Mesodermal cell (in vitro differentiated cells): ENCODE results near the gene WRNIP1.

Experiments
- H3K27ac ChIP-seq: 2 replicates; pipeline ENCODE4 v1.7.0; 2013; ENCODE audit warnings: mild to moderate bottlenecking, low read depth, low read length, moderate library complexity; ENCODE audit not compliant: severe bottlenecking
- H3K36me3 ChIP-seq: 2 replicates; pipeline ENCODE4 v1.7.1; 2013; ENCODE audit warnings: mild to moderate bottlenecking, low read length, moderate library complexity; ENCODE audit not compliant: control insufficient read depth, insufficient read depth
- H3K4me1 ChIP-seq: one replicate; pipeline ENCODE4 v1.7.1; 2013; ENCODE audit warnings: mild to moderate bottlenecking, low read length; ENCODE audit not compliant: insufficient read depth, control insufficient read depth, poor library complexity, severe bottlenecking
- H3K4me3 ChIP-seq: 2 replicates; pipeline ENCODE4 v1.7.0; 2013; ENCODE audit warnings: low read length, control low read depth, mild to moderate bottlenecking; ENCODE audit not compliant: insufficient read depth, poor library complexity, severe bottlenecking; ENCODE audit errors: extremely low read depth
- H3K9me3 ChIP-seq: 2 replicates; pipeline ENCODE4 v1.7.1; 2013; ENCODE audit warnings: mild to moderate bottlenecking, low read length, moderate library complexity; ENCODE audit not compliant: control insufficient read depth
- WGBS, 2 experiments: methylation state at CpG; one replicate each; pipeline ENCODE4 v1.1.5; 2013; ENCODE audit warnings: missing lambda C conversion rate in 2 of 2; ENCODE audit not compliant: insufficient coverage in 2 of 2; 5-methylcytosine and 5-hydroxymethylcytosine counted together

The WRNIP1 gene

GRCh38 chr6:2741756-2742155 lies 23.4 kb upstream of the WRNIP1 start:
- peaks cover 12% of the 10 kb centered on the region for H3K4me1 ChIP-seq
- no peaks in the 10 kb centered on the region for H3K36me3 ChIP-seq
- no peaks in the 10 kb centered on the region for H3K9me3 ChIP-seq
- no peak overlapping the region for H3K27ac ChIP-seq
- WGBS, 2 experiments, result 100% methylated on average over 1 to 2 of the region's 2 CpGs
- no peak overlapping the region for H3K4me3 ChIP-seq

DNA sequence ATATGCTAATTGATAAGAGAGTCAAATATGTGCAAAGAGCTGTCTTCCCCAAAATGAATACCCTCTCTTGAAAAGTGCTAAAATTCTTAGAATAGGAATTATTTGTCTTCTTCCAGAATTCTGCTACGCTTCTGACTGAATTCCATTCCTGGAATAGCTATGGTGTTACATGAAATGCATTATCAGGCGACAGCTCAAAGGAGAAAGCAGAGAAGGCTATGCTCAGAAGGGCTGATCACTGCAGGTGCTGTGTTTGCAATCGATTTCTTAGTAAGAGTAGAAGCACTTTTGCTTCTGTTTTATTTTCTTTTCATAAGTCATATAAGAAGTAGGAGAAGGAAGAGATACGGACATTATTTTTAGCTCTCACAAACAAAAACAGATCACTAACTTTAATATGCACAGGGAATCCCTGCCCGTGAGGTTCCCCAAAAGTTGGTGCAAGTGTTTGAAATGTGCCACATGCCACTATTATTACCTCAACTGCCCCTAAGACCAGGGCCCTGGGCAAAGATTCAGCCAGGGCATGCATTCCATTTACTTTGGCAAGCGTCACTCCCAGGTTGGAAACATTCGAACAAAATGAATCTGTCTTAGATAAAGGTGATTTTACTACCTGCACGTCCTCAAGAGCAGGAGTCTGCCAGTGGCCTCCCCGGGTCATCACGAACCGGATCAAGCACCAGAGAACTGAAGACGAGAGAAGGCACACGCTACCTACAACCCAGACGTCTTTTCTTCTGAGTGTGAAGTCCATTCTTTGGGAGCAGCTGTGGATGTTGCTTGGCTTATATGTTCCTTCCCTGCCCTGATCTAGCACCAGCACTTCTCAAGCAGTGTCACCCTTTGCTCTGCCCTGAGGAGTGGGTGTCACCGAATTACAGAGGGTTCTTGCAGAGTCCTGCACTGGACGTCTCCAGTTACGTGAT lies 21.6 kb upstream of the WRNIP1 start:
- Histone ChIP-seq H3K36me3 (no peaks in the 10 kb centered on the region), H3K27ac (no peak overlapping the region), H3K4me3 (no peak overlapping the region), H3K9me3 (no peaks in the 10 kb centered on the region), H3K4me1 (peaks cover 14% of the 10 kb centered on the region)
- 89 to 94% methylated on average over 13 to 14 of the region's 17 CpGs for WGBS, 2 experiments

DNA sequence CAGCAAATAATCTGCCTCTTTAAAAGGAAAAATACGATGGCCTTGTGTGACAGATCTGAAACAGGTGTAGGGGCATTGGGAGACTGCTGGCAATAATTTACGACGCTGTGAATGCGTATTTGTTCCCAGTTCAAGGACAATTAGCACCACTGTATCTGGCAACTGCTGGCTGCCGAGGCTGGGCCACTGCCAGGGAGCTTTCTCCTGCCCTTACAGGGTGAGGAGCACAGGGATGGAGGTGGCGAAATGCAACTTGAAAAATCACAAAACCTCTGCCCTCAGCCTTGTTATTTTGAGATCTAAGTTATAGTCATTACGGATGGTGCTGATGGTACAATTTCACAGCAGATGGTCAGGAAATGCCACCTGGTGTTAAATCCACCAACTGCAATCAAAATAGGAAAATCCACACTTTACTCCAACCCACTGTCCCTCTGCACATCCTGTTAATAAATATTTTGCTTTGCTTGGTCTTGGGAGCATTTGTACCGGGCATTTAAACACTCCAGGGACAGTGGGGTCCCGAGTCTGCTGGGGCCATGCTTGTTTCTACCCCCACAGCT lies 20.9 kb upstream of the WRNIP1 start:
- Histone ChIP-seq H3K27ac (no peak overlapping the region), H3K36me3 (no peaks in the 10 kb centered on the region), H3K9me3 (no peaks in the 10 kb centered on the region), H3K4me3 (no peak overlapping the region), H3K4me1 (peaks cover 14% of the 10 kb centered on the region)
- 91 to 97% methylated on average over 5 to 7 of the region's 9 CpGs for WGBS, 2 experiments

GRCh38 chr6:2744778-2745177 lies 20.4 kb upstream of the WRNIP1 start:
- no peak overlapping the region for H3K4me3 ChIP-seq
- WGBS, 2 experiments, result 89 to 93% methylated on average over 6 to 8 of the region's 8 CpGs
- no peaks in the 10 kb centered on the region for H3K36me3 ChIP-seq
- H3K4me1 ChIP-seq, result peaks cover 14% of the 10 kb centered on the region
- no peaks in the 10 kb centered on the region for H3K9me3 ChIP-seq
- no peak overlapping the region for H3K27ac ChIP-seq

GRCh38 chr6:2745246-2745645 lies 19.9 kb upstream of the WRNIP1 start:
- no peak overlapping the region for H3K4me3 ChIP-seq
- H3K4me1 ChIP-seq, result peaks cover 14% of the 10 kb centered on the region
- H3K27ac ChIP-seq, result no peak overlapping the region
- no peaks in the 10 kb centered on the region for H3K9me3 ChIP-seq
- WGBS, 2 experiments, result 100% methylated on average over 1 of the region's 4 CpGs; no CpG with 5 or more reads in 1 of the 2 experiments
- H3K36me3 ChIP-seq, result no peaks in the 10 kb centered on the region

GRCh38 chr6:2746557-2747061 lies 18.6 kb upstream of the WRNIP1 start:
- Histone ChIP-seq H3K4me3 (no peak overlapping the region), H3K4me1 (peaks cover 14% of the 10 kb centered on the region), H3K9me3 (no peaks in the 10 kb centered on the region), H3K27ac (no peak overlapping the region), H3K36me3 (no peaks in the 10 kb centered on the region)
- whole genome bisulfite sequencing, 2 experiments, result 58 to 70% methylated on average over 3 to 4 of the region's 7 CpGs

DNA sequence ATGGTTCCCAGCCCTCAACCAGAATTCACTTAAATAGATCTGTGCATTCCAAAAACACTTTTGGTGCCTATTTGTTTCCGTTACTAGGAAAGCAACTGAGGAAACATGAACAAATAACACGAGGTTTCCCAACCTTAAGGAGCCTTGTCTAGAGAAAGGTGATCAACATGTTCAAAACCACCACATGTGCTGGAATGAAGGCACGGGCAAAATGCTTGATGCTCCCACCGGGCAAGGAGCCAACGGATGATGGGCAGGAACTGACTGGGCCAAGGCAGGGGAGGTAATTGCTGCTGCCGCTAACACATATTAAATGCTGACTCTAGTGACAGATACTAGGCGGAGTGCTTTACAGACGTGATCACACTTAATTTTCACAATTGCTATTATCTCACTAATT lies 17.0 kb upstream of the WRNIP1 start:
- no peaks in the 10 kb centered on the region for H3K9me3 ChIP-seq
- 93 to 95% methylated on average over 7 to 8 of the region's 8 CpGs for WGBS, 2 experiments
- peaks cover 14% of the 10 kb centered on the region for H3K4me1 ChIP-seq
- H3K27ac ChIP-seq, result no peak overlapping the region
- H3K36me3 ChIP-seq, result no peaks in the 10 kb centered on the region
- H3K4me3 ChIP-seq, result no peak overlapping the region

DNA sequence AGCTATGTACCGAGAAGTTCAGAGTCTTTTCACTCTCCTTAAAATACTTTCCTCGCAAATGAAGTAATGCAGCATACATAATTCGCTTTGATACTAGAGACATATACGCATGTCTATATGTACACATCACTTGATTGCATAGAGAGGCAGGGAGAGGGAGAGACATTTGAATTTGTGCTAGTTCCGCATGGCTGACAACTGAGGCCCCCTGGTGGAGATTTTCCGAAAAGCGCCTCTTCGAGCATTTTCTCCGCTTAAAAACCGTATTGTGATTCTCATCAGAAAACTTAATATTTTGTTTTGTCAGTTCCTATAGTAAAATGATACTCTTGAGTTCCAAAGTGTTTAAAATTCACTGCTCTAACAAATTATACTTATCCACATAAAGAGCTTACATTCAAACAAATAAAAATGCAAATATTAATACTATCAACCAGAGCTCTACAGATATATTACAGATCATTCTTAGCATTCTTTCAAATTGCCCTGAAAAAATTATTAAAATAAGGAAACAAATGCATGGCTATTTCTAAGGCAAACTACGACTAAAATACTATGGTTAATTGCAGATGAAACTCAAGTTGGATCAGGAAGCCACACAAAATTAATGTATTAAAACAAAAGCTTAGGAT lies 15.1 kb upstream of the WRNIP1 start:
- no peak overlapping the region for H3K4me3 ChIP-seq
- WGBS, 2 experiments, result 0 to 51% methylated on average over 2 to 4 of the region's 11 CpGs
- H3K27ac ChIP-seq, result no peak overlapping the region
- H3K36me3 ChIP-seq, result no peaks in the 10 kb centered on the region
- H3K9me3 ChIP-seq, result no peaks in the 10 kb centered on the region
- H3K4me1 ChIP-seq, result peaks cover 10% of the 10 kb centered on the region

- Histone ChIP-seq H3K9me3 (no peaks in the 10 kb centered on the region), H3K27ac (no peak within 1 kb of the TSS), H3K36me3 (no peaks in the 10 kb centered on the region), H3K4me3 (no peak within 1 kb of the TSS), H3K4me1 (peaks cover 10% of the 10 kb centered on the region)
- WGBS, 2 experiments, result 86 to 89% methylated on average over 6 to 7 of the region's 7 CpGs
Measured at GRCh38 chr6:2750832-2751231, 14.4 kb upstream of the WRNIP1 start, which contains the start of gene MYLK4. Gene MYLK4 (minus strand): TSS chr6:2750922. CDS start chr6:2749294, 1,628 bp downstream.

GRCh38 chr6:2751871-2752270 lies 13.3 kb upstream of the WRNIP1 start:
- Histone ChIP-seq H3K9me3 (no peaks in the 10 kb centered on the region), H3K4me1 (peaks cover under 1% of the 10 kb centered on the region), H3K36me3 (no peaks in the 10 kb centered on the region), H3K4me3 (no peak overlapping the region), H3K27ac (no peak overlapping the region)
- WGBS, 2 experiments, result no CpG with 5 or more reads among the region's 3 CpGs
